Natural killer cell (primary cell): Measurements from ENCODE around the gene PTPRO. TPM values are rescaled to one million over a fixed set of nuclear protein-coding genes. Genes with fewer than 3 reads are reported as not detected.

ENCODE experiments used
- ATAC-seq, 3 donors: fragments of 150-1000 bp in 2 of 3; fragments of 200-7000 bp in 1 of 3; cut with Tn5 transposase; 1 replicate in 1 of 3; 2 replicates in 2 of 3; pipeline ENCODE4 v1.10.0; 2021; ENCODE audit warnings: mild to moderate bottlenecking in 2 of 3, moderate library complexity in 2 of 3
- DNase-seq, 2 donors: peaks; one replicate each; pipeline versions ENCODE4 v3.0.0 to v3.0.0-alpha.2; 2013 to 2021; ENCODE audit warnings: mixed read lengths in 1 of 2
- H3K27ac ChIP-seq: one replicate; pipeline ENCODE4 v1.5.1; 2013; ENCODE audit warnings: mild to moderate bottlenecking, low read length
- H3K27me3 ChIP-seq: one replicate; pipeline ENCODE4 v1.6.1; 2013; ENCODE audit warnings: low read length; ENCODE audit not compliant: control insufficient read depth, insufficient read depth
- H3K36me3 ChIP-seq: one replicate; pipeline ENCODE4 v1.6.1; 2013; ENCODE audit warnings: low read length; ENCODE audit not compliant: control insufficient read depth, insufficient read depth
- H3K4me1 ChIP-seq: one replicate; pipeline ENCODE4 v1.6.1; 2013; ENCODE audit warnings: low read length; ENCODE audit not compliant: control insufficient read depth, insufficient read depth
- H3K4me3 ChIP-seq: one replicate; pipeline ENCODE4 v1.5.1; 2013; ENCODE audit warnings: low read length
- H3K9me3 ChIP-seq: one replicate; pipeline ENCODE4 v1.6.1; 2013; ENCODE audit warnings: low read length; ENCODE audit not compliant: control insufficient read depth, insufficient read depth
- H3K27ac Mint-ChIP-seq, 2 donors: one replicate each; pipeline ENCODE4 v1.8.0; 2022; ENCODE audit warnings: mild to moderate bottlenecking in 2 of 2, mixed read lengths in 2 of 2, moderate library complexity in 1 of 2
- H3K27me3 Mint-ChIP-seq, 2 donors: one replicate each; pipeline ENCODE4 v1.8.0; 2022; ENCODE audit warnings: low read depth in 2 of 2, mixed read lengths in 2 of 2
- H3K36me3 Mint-ChIP-seq: one replicate; pipeline ENCODE4 v1.8.0; 2022; ENCODE audit warnings: mixed read lengths
- H3K4me1 Mint-ChIP-seq, 2 donors: one replicate each; pipeline ENCODE4 v1.8.0; 2022; ENCODE audit warnings: mixed read lengths in 2 of 2
- H3K4me3 Mint-ChIP-seq: one replicate; pipeline ENCODE4 v1.8.0; 2022; ENCODE audit warnings: mild to moderate bottlenecking, moderate library complexity, mixed read lengths
- H3K9me3 Mint-ChIP-seq, 2 donors: one replicate each; pipeline ENCODE4 v1.8.0; 2022; ENCODE audit warnings: mixed read lengths in 2 of 2
- CTCF ChIP-seq: fragments of 200-600 bp; IDR thresholded peaks from one replicate; pipeline ENCODE4 v1.8.0; 2022; ENCODE audit warnings: antibody characterized with exemption
- WGBS: methylation state at CpG from one replicate; pipeline ENCODE4 v1.1.7; 2013; ENCODE audit warnings: missing lambda C conversion rate; ENCODE audit not compliant: insufficient coverage; 5-methylcytosine and 5-hydroxymethylcytosine counted together
- intact Hi-C: fragments of 100-400 bp; cut with micrococcal nuclease; formaldehyde crosslinking; loops from one replicate; pipeline ENCODE4 v1.14.2; 2022
- total RNA-seq, 4 donors: library from RNA; stranded (reverse); fragments of 120-200 nt in 1 of 4; gene quantifications; one replicate each; pipeline versions ENCODE4 v1.2.3 to v1.2.4, GENCODE V29; 2013 to 2022

PTPRO gene
- total RNA-seq, 3 donors from 2014 or later (not counting 1 experiment from before 2014, with no cell fraction given) = 0.29 to 1.2 (median 0.53) TPM

GRCh38 chr12:15495746-15496145 lies 173.4 kb downstream of the PTPRO start:
- peaks cover 2% of the 10 kb centered on the region in 2 donors for H3K9me3 Mint-ChIP-seq
- intact Hi-C loops = no loop called here
- ATAC-seq = no peak
- no peak overlapping the region for H3K4me3 ChIP-seq
- H3K36me3 Mint-ChIP-seq = no peaks in the 10 kb centered on the region
- H3K36me3 ChIP-seq = no peaks in the 10 kb centered on the region
- no peaks in the 10 kb centered on the region for H3K27me3 ChIP-seq
- TF ChIP-seq CTCF = no peak
- peaks cover 13 to 15% of the 10 kb centered on the region in 2 donors for H3K27me3 Mint-ChIP-seq
- no peaks in the 10 kb centered on the region for H3K9me3 ChIP-seq
- DNase-seq = no peak
- no CpG with 5 or more reads among the region's 1 CpG for WGBS
- no peaks in the 10 kb centered on the region for H3K4me1 ChIP-seq
- H3K27ac ChIP-seq = no peak overlapping the region
- H3K27ac Mint-ChIP-seq = no peak overlapping the region
- H3K4me1 Mint-ChIP-seq = peaks cover 0 to 6% of the 10 kb centered on the region in 2 donors
- no peak overlapping the region for H3K4me3 Mint-ChIP-seq

GRCh38 chr12:15496738-15497137 lies 174.4 kb downstream of the PTPRO start:
- ATAC-seq = no peak
- Mint-ChIP-seq H3K36me3 (no peaks in the 10 kb centered on the region), H3K9me3 (peaks cover 2% of the 10 kb centered on the region in 2 donors), H3K4me1 (peaks cover 0 to 6% of the 10 kb centered on the region in 2 donors), H3K27ac (no peak overlapping the region), H3K27me3 (peaks cover 10 to 15% of the 10 kb centered on the region in 2 donors), H3K4me3 (no peak overlapping the region)
- H3K27ac ChIP-seq = no peak overlapping the region
- H3K27me3 ChIP-seq = no peaks in the 10 kb centered on the region
- no peak for DNase-seq
- TF ChIP-seq CTCF = no peak
- H3K4me1 ChIP-seq = no peaks in the 10 kb centered on the region
- no peak overlapping the region for H3K4me3 ChIP-seq
- intact Hi-C loops = no loop called here
- H3K36me3 ChIP-seq = no peaks in the 10 kb centered on the region
- no peaks in the 10 kb centered on the region for H3K9me3 ChIP-seq

GRCh38 chr12:15497671-15498292 lies 175.5 kb downstream of the PTPRO start:
- peaks cover 2% of the 10 kb centered on the region in 2 donors for H3K9me3 Mint-ChIP-seq
- peaks cover 0 to 6% of the 10 kb centered on the region in 2 donors for H3K4me1 Mint-ChIP-seq
- H3K27ac Mint-ChIP-seq = no peak overlapping the region
- no peak overlapping the region for H3K27ac ChIP-seq
- H3K36me3 Mint-ChIP-seq = no peaks in the 10 kb centered on the region
- H3K27me3 ChIP-seq = no peaks in the 10 kb centered on the region
- intact Hi-C loops = no loop called here
- no peaks in the 10 kb centered on the region for H3K4me1 ChIP-seq
- H3K4me3 ChIP-seq = no peak overlapping the region
- H3K9me3 ChIP-seq = no peaks in the 10 kb centered on the region
- peaks cover 7 to 19% of the 10 kb centered on the region in 2 donors for H3K27me3 Mint-ChIP-seq
- no peak overlapping the region for H3K4me3 Mint-ChIP-seq
- ATAC-seq (no peak), DNase-seq (no peak)
- no peak for TF ChIP-seq CTCF
- 39% methylated on average over 3 of the region's 4 CpGs for WGBS
- H3K36me3 ChIP-seq = no peaks in the 10 kb centered on the region

- intact Hi-C loops = no loop called here
- ATAC-seq (no peak), DNase-seq (no peak)
- H3K4me3 Mint-ChIP-seq = no peak overlapping the region
- no peaks in the 10 kb centered on the region for H3K27me3 ChIP-seq
- no peaks in the 10 kb centered on the region for H3K36me3 ChIP-seq
- peaks cover 0 to 6% of the 10 kb centered on the region in 2 donors for H3K4me1 Mint-ChIP-seq
- peaks cover 13 to 28% of the 10 kb centered on the region in 2 donors for H3K27me3 Mint-ChIP-seq
- 50% methylated on average over 2 of the region's 2 CpGs for WGBS
- H3K27ac Mint-ChIP-seq = no peak overlapping the region
- no peaks in the 10 kb centered on the region for H3K9me3 Mint-ChIP-seq
- no peaks in the 10 kb centered on the region for H3K9me3 ChIP-seq
- H3K4me1 ChIP-seq = no peaks in the 10 kb centered on the region
- TF ChIP-seq CTCF = no peak
- no peaks in the 10 kb centered on the region for H3K36me3 Mint-ChIP-seq
- H3K27ac ChIP-seq = no peak overlapping the region
- no peak overlapping the region for H3K4me3 ChIP-seq
These were observed 179.9 kb downstream of the PTPRO start for GRCh38 chr12:15502211-15502610.
